ENCODE data around the gene CLRN1.

GRCh38 chr3:150972366-150973071 is at the start of gene CLRN1:
- TF ChIP-seq POLR2A (IDR thresholded peaks at IDR 0.05) (no peak), CTCF (IDR thresholded peaks at IDR 0.05) (no peak)
